Bladder microvascular endothelial cell (primary cell): ENCODE measurements around the gene PRMT1. TPM values are rescaled to one million over a fixed set of nuclear protein-coding genes. Genes with fewer than 3 reads are reported as not detected.

ENCODE experiments used
- total RNA-seq: library from RNA; depleted of rRNA; stranded (reverse); fragments of >200 nt; gene quantifications from 2 replicates; pipeline ENCODE4 v1.2.3, GENCODE V29; 2014

PRMT1 gene
- total RNA-seq, result 400 and 451 TPM in 2 replicates

DNA sequence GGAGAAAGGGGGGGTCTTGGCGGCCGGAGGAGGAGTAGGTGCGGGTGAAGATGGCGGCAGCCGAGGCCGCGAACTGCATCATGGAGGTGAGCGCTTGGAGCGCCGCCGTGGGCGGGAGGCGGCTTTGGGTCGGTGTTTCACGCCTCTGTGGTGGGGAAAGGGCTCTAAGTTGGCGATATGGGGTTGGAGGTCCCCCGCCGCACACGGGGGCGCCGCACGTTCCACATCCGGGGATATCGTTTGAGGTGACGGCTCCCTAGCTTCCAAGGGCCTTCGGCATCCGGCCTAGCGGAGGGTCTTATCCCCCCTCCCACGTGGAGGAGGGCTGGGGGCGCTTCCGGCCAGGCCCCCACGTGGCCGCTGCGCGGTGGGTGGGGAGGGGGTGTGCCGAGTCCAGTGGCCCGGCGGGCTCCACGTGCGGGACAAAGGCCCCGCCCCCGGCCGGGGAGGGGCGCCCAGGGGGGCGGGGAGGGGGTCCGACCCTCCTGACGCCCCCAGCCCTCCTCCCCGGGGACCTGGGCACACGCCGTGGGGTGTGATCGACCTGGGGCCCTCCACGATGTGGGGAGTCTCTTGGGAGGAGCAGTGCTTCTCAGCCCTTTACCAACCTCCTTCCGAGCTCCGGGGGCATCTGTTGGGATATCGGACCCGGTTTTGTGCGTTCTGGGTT is at the start of gene PRMT1:
TSS of gene PRMT1 (plus strand) at position 41 of the 670 bp plus-strand sequence. CDS start at position 51, 10 bp downstream.

DNA sequence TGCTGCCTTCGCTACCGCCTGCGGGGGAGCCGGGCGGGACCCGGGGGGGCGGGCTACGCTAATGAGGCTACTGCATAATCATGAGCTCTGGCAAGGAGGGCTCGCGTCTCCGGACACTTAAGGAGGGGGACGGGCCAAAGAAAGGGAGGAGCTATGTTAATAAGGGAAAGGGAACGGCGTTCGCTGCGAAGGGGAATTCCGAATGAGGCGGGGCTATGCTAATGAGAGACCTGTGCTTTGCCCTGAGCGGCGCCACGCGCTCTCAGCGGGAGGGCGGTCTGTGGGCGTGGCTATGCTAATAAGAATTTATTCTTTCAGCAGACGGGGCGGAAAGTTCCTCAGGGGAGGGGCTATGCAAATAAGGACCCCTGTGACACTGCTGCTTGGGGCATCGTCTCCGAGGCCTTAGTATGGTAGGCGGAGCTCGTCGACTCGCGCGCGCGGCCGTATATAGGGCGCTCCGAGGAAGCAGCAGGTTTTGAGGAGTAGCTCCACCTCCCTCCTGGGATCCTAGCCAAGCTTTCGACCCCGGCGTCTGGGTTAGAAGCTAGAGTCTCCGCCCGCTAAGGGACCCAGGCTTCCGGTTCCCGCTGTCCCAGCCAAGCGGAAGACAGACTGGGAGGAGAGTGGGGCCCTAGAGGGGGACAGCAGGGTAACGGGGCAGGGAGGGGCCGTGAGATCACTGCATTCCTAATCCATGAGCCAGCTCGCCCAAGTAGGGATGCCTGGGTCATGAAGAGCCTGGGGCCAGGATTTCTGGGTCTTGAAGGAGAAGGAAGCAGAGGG is 36.8 kb upstream of the PRMT1 start, which contains the start of gene RRAS:
TSS of gene RRAS (minus strand) at position 31 of the 786 bp plus-strand sequence. CDS start 45 bp downstream, outside the sequence.

GRCh38 chr19:49641688-49642491 is 35.2 kb upstream of the PRMT1 start, which contains the start of gene SCAF1:
Gene SCAF1 (plus strand): TSS chr19:49642209. CDS start chr19:49645027, 2,818 bp downstream.

DNA sequence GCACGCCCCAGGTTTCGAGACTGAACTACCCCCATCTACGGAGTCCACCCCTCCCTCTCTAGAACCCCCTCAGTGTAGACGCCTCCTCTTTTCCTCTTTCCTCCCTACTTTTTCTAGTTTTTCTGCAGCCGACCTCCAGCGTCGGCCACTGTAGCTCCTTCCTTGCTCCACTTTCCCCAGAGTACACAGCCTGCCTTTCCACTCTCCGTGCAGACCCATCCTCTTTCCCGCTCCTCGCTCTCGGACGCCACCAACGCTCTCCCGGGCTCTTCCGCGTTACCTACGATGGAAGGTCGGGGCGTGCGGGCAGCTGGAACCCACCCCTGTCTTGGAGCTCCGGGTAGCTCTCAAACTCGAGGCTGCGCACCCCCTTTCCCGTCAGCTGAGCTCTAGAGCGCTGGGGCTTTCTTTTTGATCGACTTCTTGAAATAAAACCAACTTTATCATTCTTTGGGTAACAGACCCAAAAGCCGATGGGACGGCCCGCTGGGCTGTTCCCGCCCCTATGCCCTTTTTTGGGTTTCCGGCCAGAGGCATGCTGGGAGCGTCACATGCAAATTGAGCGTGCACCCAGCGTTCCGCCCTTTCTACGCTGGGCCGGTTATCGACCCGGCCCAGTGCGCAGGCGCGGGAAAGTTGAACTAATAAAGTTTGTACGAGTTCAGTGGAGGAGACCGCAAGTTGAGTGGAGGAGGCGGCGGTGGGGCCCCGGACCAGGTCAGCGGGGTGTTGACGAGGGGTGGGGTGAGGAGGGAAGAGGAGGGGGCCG is 11.5 kb upstream of the PRMT1 start, which contains the start of the genes BCL2L12 and IRF3:
TSS of gene BCL2L12 (plus strand) at position 583 of the 769 bp plus-strand sequence. CDS start 760 bp downstream, outside the sequence.
TSS of gene IRF3 (minus strand) at position 507 of the 769 bp plus-strand sequence. CDS start 1,019 bp downstream, outside the sequence.

GRCh38 chr19:49689133-49690078 is 12.3 kb downstream of the PRMT1 start, which contains the start of gene ADM5:
Gene ADM5 (plus strand): TSS chr19:49689594. CDS start chr19:49689838, 244 bp downstream.

GRCh38 chr19:49690656-49691242 is 13.7 kb downstream of the PRMT1 start, which contains the start of gene CPT1C:
Gene CPT1C (plus strand): TSS chr19:49691116. CDS start chr19:49692253, 1,137 bp downstream.

Other genes starting within 250 kb of the PRMT1 start
- 0.16 and 0.19 TPM in 2 replicates for gene SLC17A7, start 235.7 kb upstream of the PRMT1 start, total RNA-seq
- gene PIH1D1, start 225.5 kb upstream of the PRMT1 start, total RNA-seq, result 110 and 142 TPM in 2 replicates
- gene ALDH16A1, start 224.0 kb upstream of the PRMT1 start, total RNA-seq, result 30.3 and 50.7 TPM in 2 replicates
- gene FLT3LG, start 203.1 kb upstream of the PRMT1 start, total RNA-seq, result 1.3 and 2.0 TPM in 2 replicates
- gene RPL13A, start 189.7 kb upstream of the PRMT1 start, total RNA-seq, result 2,122 and 2,841 TPM in 2 replicates
- gene RPS11, start 180.8 kb upstream of the PRMT1 start, total RNA-seq, result 2,665 and 3,458 TPM in 2 replicates
- 60.9 and 92.8 TPM in 2 replicates for gene FCGRT, start 164.6 kb upstream of the PRMT1 start, total RNA-seq
- 10.5 and 15.2 TPM in 2 replicates for gene RCN3, start 149.3 kb upstream of the PRMT1 start, total RNA-seq
- gene NOSIP, start 96.7 kb upstream of the PRMT1 start, total RNA-seq, result 126 and 136 TPM in 2 replicates
- 2.6 and 3.7 TPM in 2 replicates for gene PRRG2, start 96.0 kb upstream of the PRMT1 start, total RNA-seq
- gene PRR12, start 86.1 kb upstream of the PRMT1 start, total RNA-seq, result 2.3 and 4.5 TPM in 2 replicates
- gene RRAS, start 37.1 kb upstream of the PRMT1 start, total RNA-seq, result 22.3 and 30.3 TPM in 2 replicates
- gene SCAF1, start 35.1 kb upstream of the PRMT1 start, total RNA-seq, result 8.3 and 20.1 TPM in 2 replicates
- gene IRF3, start 11.4 kb upstream of the PRMT1 start, total RNA-seq, result 65.2 and 71.7 TPM in 2 replicates
- gene BCL2L12, start 11.3 kb upstream of the PRMT1 start, total RNA-seq, result 4.5 and 7.0 TPM in 2 replicates
- 0.63 and 3.2 TPM in 2 replicates for gene ADM5, start 12.3 kb downstream of the PRMT1 start, total RNA-seq
- 22.8 and 24.9 TPM in 2 replicates for gene CPT1C, start 13.8 kb downstream of the PRMT1 start, total RNA-seq
- gene TSKS, start 86.0 kb downstream of the PRMT1 start, total RNA-seq, result not detected in 2 replicates
- 46.6 and 81.9 TPM in 2 replicates for gene AP2A1, start 89.7 kb downstream of the PRMT1 start, total RNA-seq
- gene FUZ, start 136.0 kb downstream of the PRMT1 start, total RNA-seq, result 19.3 and 20.0 TPM in 2 replicates
- gene MED25, start 141.0 kb downstream of the PRMT1 start, total RNA-seq, result 9.7 and 25.1 TPM in 2 replicates
- gene PTOV1, start 173.9 kb downstream of the PRMT1 start, total RNA-seq, result 37.2 and 79.3 TPM in 2 replicates
- gene PNKP, start 190.3 kb downstream of the PRMT1 start, total RNA-seq, result 32.1 and 46.5 TPM in 2 replicates
- 6.6 and 12.7 TPM in 2 replicates for gene AKT1S1, start 200.1 kb downstream of the PRMT1 start, total RNA-seq
- 7.8 and 10.9 TPM in 2 replicates for gene TBC1D17, start 200.4 kb downstream of the PRMT1 start, total RNA-seq
- 4.0 and 7.0 TPM in 2 replicates for gene IL4I1, start 219.6 kb downstream of the PRMT1 start, total RNA-seq